Stomach (tissue), 4 donors: Measurements from ENCODE around the gene ARHGAP15.

Experiments used
- CTCF ChIP-seq, 7 experiments: fragments of 450-650 bp in 4 of 7; fragments of 200-600 bp in 3 of 7; sonication (generic) in 3 of 7; IDR thresholded peaks; one replicate each; pipeline ENCODE4 v1.5.1; 2016 to 2019; ENCODE audit warnings: antibody characterized with exemption in 7 of 7, control low read depth in 2 of 7, mild to moderate bottlenecking in 1 of 7
- EP300 ChIP-seq: sonication (generic); formaldehyde crosslinking; IDR thresholded peaks from one replicate; pipeline ENCODE4 v1.6.1; 2017; ENCODE audit warnings: antibody characterized with exemption
- POLR2AphosphoS5 ChIP-seq, 3 donors: sonication (generic); formaldehyde crosslinking; IDR thresholded peaks; one replicate each; pipeline ENCODE4 v1.6.1; 2016; ENCODE audit warnings: antibody characterized with exemption in 3 of 3

DNA sequence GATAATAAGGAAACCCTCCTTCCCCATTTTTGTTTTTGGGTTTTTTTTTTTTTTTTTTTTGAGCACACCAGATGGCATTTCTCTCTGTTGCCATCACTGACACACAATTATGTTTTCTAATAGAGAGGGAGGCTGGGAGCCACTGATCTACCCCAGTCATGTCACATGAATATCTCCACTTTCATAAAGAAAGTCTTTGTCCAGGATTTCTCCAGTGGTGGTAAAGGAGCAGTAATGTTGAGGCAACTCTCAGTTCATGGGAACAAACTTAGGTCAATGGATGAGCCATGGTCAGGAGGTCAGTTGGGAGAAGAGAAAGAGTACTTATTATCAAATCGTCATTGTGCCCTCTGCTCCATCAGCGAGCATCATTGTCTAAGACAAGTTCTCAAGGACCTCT, 603.7 kb downstream of the ARHGAP15 start:
- no peak for TF ChIP-seq POLR2AphosphoS5 (IDR thresholded peaks at IDR 0.05)
- TF ChIP-seq CTCF (IDR thresholded peaks at IDR 0.05), result no peak
- TF ChIP-seq EP300, result no peak
